HG03354 (cell line): ENCODE data around the gene CEP126.

Source experiments
- ATAC-seq: cut with Tn5 transposase; IDR thresholded peaks from one replicate; pipeline ENCODE4 v1.9.1; 2021; ENCODE audit warnings: mild to moderate bottlenecking; ENCODE audit not compliant: unreplicated experiment, poor library complexity, severe bottlenecking

The CEP126 gene

DNA sequence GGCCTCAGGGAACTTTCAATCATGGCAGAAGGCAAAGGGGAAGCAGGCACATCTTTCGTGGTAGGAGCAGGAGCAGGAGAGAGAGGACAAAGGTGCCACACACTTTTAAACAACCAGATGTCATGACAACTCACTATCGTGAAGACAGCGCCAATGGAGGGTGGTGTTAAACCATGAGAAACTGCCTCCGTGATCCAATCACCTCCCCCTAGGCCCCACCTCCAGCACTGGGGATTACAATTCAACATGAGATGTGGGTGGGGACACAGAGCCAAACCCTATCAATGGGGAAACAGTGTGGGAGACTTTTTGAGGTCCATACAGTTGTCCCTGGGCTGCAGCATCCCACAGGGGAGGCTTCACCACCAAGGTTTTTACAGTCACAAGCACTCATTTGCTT lies 90.5 kb downstream of the CEP126 start:
- ATAC-seq: no peak

DNA sequence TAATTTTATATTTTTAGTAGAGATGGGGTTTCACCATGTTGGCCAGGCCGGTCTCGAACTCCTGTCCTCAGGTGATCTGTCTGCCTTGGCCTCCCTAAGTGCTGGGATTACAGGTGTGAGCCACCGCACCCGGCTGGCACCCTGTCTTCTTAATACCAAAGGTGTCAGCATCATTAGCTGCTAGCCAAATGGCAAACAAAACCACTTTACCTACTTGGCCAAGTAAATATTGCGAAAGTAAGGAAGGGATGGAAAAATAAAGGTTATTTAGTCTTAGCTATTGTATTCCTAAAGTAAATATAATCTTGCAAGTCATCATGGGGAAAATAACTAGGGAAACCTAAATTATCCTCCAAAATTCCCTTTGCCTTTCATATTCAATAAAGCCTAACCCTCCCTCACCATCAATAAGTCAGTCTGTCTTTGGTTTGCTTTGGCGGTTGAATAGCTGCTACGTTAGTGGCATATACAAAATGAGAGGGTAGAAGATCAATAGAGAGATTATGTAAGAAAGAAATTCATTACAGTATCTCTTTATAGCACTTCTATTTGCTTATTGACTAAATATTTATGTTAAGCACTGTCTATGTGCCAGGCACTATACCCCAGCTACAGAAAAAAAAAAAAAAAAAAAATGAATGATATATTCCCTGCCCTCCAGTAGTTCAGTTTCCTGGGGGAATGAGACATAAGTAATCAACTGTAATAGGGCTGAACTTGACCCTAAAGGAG lies 92.2 kb downstream of the CEP126 start:
- no peak for ATAC-seq

- peak; percentile 84 for ATAC-seq
Measured at GRCh38 chr11:102007567-102008437, 93.0 kb downstream of the CEP126 start.

DNA sequence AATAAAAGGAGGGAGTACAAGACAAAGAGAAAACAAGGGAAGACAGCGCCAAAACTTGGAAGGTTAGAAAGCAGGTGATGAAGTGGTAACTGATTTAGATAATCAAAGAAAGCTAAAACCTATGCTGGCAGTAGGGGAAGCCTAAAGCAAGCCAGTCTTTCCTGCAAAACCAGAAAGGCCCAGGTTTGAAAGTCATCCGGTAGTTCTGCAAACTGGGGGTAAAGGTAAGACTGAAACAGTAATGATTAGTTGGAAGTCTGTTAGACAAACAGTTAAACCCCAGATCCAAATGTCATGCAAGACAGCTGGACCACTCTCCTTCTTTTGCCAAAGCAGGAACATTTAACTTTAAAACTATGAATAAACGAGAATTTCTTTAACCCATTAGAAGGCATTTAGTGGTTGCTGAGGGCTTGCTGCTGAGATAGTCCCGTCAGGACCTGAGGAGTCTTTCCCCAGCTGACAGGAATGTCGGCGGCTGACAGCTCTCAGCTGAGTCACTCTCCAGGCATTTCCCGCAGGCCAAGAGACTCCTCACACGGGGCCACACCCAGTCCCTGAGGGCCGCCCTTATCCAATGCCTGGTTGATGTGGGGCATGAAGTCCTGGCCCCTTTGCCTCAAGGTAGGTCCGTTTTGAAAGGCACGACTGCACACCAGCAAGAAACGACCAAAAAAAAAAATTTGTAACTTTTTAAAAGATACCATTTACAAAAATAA lies 96.1 kb downstream of the CEP126 start:
- ATAC-seq: no peak

DNA sequence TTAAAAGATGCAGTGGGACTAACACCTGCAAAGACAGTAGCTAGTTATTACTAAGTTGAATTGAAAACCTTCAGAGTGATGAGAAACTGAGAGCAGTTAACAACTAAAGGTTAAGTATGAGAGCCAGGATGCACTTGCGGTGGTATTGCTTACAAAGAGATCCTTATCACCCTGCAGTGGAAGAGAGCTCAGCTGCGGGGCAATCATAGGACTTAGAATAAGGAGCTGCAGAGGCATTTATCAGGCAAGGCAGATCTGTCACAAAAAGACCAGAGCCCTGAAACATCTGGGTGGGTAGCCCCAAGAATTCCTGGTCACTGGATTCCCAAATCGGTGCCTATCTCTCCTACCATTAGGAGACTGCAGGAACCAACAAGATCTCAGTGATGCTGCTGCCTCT lies 98.1 kb downstream of the CEP126 start:
- ATAC-seq: no peak

DNA sequence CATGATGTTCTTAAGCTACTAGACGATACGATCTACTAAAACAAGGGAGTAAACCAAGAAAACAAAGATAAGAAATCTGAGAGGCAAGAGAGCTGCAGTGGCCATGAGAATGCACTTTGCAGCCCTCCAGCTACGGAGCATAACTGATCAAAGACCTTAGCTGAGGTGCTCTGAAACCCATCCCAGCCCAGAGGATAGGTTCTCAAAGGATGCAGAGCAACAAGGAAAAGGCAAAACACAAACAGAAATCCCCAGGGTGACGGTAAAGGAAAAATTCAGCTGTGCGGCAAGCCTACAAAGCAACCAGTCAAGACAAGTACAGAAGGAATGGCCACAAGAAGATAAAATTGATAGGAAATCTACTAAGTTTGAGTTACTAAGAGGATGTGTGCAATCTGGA lies 99.9 kb downstream of the CEP126 start:
- no peak for ATAC-seq

- ATAC-seq: no peak
Measured at GRCh38 chr11:102017026-102017425, 102.2 kb downstream of the CEP126 start.

- ATAC-seq: no peak
Measured at GRCh38 chr11:102026217-102026616, 111.4 kb downstream of the CEP126 start.

DNA sequence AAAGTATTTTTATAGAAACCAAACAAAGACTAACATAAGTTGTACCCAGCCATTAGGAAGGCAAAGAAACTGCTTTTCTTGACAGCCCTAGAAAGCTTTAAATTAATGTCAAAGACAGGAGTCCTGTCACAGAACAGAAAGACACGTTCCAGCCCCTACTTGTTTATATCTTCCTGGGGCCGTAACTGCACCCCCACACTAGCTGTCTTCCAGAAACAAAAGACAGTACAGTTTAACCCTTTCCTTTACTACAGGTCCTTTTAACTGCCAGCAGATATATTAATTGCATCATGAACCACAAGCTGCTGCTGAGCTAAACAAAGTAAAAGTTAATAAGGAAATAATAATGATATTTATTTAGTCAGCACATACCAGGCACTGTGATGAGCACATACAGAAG lies 112.1 kb downstream of the CEP126 start:
- no peak for ATAC-seq

GRCh38 chr11:102036757-102037156 lies 121.9 kb downstream of the CEP126 start:
- no peak for ATAC-seq

DNA sequence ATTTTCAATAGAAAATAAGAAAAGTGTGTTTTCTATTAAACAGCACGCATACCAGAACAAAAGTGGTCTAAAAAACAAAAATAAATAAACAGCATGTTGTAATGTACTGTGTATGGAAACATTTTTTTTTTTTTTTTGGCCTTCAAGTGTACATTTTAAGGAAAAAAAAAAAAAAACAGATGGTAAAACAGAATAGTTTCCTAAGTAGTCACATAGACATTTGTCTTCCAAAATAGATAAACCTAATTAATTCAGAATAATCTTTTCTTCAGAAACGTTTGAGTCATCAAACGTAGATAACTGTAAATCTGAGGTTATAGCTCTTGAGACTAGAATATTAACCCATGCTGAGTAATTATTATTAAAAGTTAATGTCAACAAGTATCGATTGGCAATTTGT lies 132.0 kb downstream of the CEP126 start:
- no peak for ATAC-seq

DNA sequence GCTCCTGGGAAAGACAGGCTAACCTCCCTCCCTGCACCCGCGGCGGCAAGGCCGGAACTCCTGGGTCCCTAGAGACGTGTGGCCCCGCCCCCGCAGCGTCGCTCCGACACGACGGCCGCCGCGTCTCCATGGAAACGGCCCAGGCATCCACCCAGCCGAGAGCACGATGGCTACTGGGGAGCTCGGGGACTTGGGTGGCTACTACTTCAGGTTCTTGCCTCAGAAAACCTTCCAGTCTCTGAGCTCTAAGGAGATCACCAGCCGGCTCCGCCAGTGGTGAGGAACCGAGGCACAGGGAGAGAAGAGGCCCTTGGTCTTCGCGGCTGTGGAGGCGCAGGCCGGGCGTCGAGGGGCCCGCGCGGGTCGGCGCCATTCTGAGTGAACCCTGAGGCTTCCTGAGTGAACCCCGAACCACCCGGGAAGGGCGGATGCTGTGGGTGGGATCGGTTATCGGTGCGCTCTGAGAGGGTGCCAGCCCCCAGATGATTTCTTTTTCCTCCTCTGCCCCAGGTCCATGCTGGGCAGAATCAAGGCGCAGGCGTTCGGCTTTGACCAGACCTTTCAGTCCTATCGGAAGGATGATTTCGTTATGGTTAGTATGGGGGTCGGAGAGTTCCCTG lies 132.6 kb downstream of the CEP126 start, which contains the start of gene CFAP300:
Gene CFAP300 (plus strand): TSS at position 133 of the 620 bp plus-strand sequence. CDS start 34 bp downstream, at position 167.
- peak; percentile 75 for ATAC-seq
